ENCODE measurements around the gene ARF1.

Gene ARF1

GRCh38 chr1:228087771-228088251 is 5.3 kb downstream of the ARF1 start:
- no peak for DNase-seq (ENCODE audit: low read depth in 2 of 2)

GRCh38 chr1:228088586-228089498 is 6.3 kb downstream of the ARF1 start:
- no peak for DNase-seq (ENCODE audit: low read depth in 2 of 2)

GRCh38 chr1:228089519-228090380 is 7.2 kb downstream of the ARF1 start:
- DNase-seq (ENCODE audit: low read depth in 2 of 2): no peak

GRCh38 chr1:228090613-228091081 is 8.1 kb downstream of the ARF1 start:
- DNase-seq (ENCODE audit: low read depth in 2 of 2): no peak

GRCh38 chr1:228091084-228091483 is 8.6 kb downstream of the ARF1 start:
- no peak for DNase-seq (ENCODE audit: low read depth in 2 of 2)

- DNase-seq (ENCODE audit: low read depth in 2 of 2): no peak
Observed at GRCh38 chr1:228092342-228093049, 10.0 kb downstream of the ARF1 start.

- DNase-seq (ENCODE audit: low read depth in 2 of 2): no peak
Observed at GRCh38 chr1:228093050-228093906, 10.8 kb downstream of the ARF1 start.

- no peak for DNase-seq (ENCODE audit: low read depth in 2 of 2)
Observed at GRCh38 chr1:228094432-228095016, 12.0 kb downstream of the ARF1 start.

- DNase-seq (ENCODE audit: low read depth in 2 of 2): no peak
Observed at GRCh38 chr1:228095161-228095560, 12.7 kb downstream of the ARF1 start.

- DNase-seq (ENCODE audit: low read depth in 2 of 2): no peak
Observed at GRCh38 chr1:228095938-228096337, 13.4 kb downstream of the ARF1 start.

- DNase-seq (ENCODE audit: low read depth in 2 of 2): no peak
Observed at GRCh38 chr1:228096416-228097332, 14.2 kb downstream of the ARF1 start.

- no peak for DNase-seq (ENCODE audit: low read depth in 2 of 2)
Observed at GRCh38 chr1:228097333-228098081, 15.0 kb downstream of the ARF1 start.

- DNase-seq (ENCODE audit: low read depth in 2 of 2): no peak
Observed at GRCh38 chr1:228098323-228098931, 15.9 kb downstream of the ARF1 start.

- no peak for DNase-seq (ENCODE audit: low read depth in 2 of 2)
Observed at GRCh38 chr1:228099331-228099732, 16.8 kb downstream of the ARF1 start.

- DNase-seq (ENCODE audit: low read depth in 2 of 2): no peak
Observed at GRCh38 chr1:228100822-228101613, 18.5 kb downstream of the ARF1 start.

- no peak for DNase-seq (ENCODE audit: low read depth in 2 of 2)
Observed at GRCh38 chr1:228101614-228101993, 19.1 kb downstream of the ARF1 start.

Data from activated CD4-positive, alpha-beta T cell treated with anti-CD3 and anti-CD28 coated beads for 24 hours (primary cell).